Right lobe of liver (tissue), 6 donors: ENCODE measurements around the gene TRAP1. TPM values are rescaled to one million over a fixed set of nuclear protein-coding genes. Genes with fewer than 3 reads are reported as not detected.

ENCODE experiments used
- ATAC-seq, 4 donors: fragments of 200-7000 bp; cut with Tn5 transposase; one replicate each; pipeline ENCODE4 v1.9.1; 2020; ENCODE audit warnings: mild to moderate bottlenecking in 4 of 4, moderate library complexity in 4 of 4
- DNase-seq, 3 donors: peaks; one replicate each; pipeline ENCODE4 v3.0.0-alpha.2; 2020
- H3K27ac ChIP-seq, 3 donors: fragments of 200-600 bp; one replicate each; pipeline ENCODE4 v1.8.0; 2022
- H3K27me3 ChIP-seq, 2 donors: fragments of 200-600 bp; one replicate each; pipeline ENCODE4 v1.8.0; 2022
- H3K36me3 ChIP-seq, 4 donors: fragments of 200-600 bp; sonication (generic) in 1 of 4; one replicate each; pipeline versions ENCODE4 v1.5.1 to v1.8.0; 2017 to 2022; ENCODE audit warnings: control low read depth in 1 of 4
- H3K4me1 ChIP-seq, 4 donors: fragments of 200-600 bp; sonication (generic) in 1 of 4; one replicate each; pipeline versions ENCODE4 v1.5.1 to v1.8.0; 2017 to 2022; ENCODE audit warnings: control low read depth in 1 of 4
- H3K4me3 ChIP-seq, 3 donors: fragments of 200-600 bp; one replicate each; pipeline ENCODE4 v1.8.0; 2022
- H3K9me3 ChIP-seq, 4 donors: fragments of 200-600 bp; sonication (generic) in 1 of 4; one replicate each; pipeline versions ENCODE4 v1.5.1 to v1.8.0; 2017 to 2022; ENCODE audit warnings: control low read depth in 1 of 4
- CTCF ChIP-seq, 4 donors: fragments of 200-600 bp in 3 of 4; fragments of 450-650 bp in 1 of 4; IDR thresholded peaks; one replicate each; pipeline versions ENCODE4 v1.5.1 to v1.8.0; 2016 to 2022; ENCODE audit warnings: antibody characterized with exemption in 4 of 4, mild to moderate bottlenecking in 2 of 4
- POLR2A ChIP-seq: fragments of 450-650 bp; IDR thresholded peaks from one replicate; pipeline ENCODE4 v1.6.1; 2017; ENCODE audit warnings: antibody characterized with exemption, mild to moderate bottlenecking
- WGBS: methylation state at CpG from one replicate; pipeline ENCODE4 v1.1.6; 2018; ENCODE audit warnings: low coverage, low lambda C conversion rate; ENCODE audit not compliant: insufficient coverage; ENCODE audit errors: missing lambda C conversion rate; 5-methylcytosine and 5-hydroxymethylcytosine counted together
- intact Hi-C, 2 donors: fragments of 100-400 bp; cut with DNase I; formaldehyde crosslinking; loops; one replicate each; pipeline versions ENCODE4 v1.11.2 to v1.14.1; 2022
- total RNA-seq, 6 experiments: library from RNA; depleted of rRNA in 2 of 6; stranded (reverse); fragments of >200 nt in 2 of 6; fragmentation: NEBNext Ultra II Directional in 3 of 6; extraction: Animal tissue kit (Norgen Biotek cat#: 25700) in 3 of 6; gene quantifications; one replicate each; pipeline versions ENCODE4 v1.1.0 to v1.2.4, GENCODE V29; 2016 to 2023
- donor health status: DM: no; HTN: yes; CAD: no.
- donor health status: DM: no; HTN: no; CAD: no.
- donor health status: DM: no; HTN: no; CAD: no.
- donor health status: DM: no; HTN: yes; CAD: no.
- donor health status: DM: no; HTN: yes; CAD: no.

Gene TRAP1
- total RNA-seq, 6 experiments from 2014 or later, result 93.4 to 169 (median 123) TPM

GRCh38 chr16:3751878-3752277 is 34.6 kb upstream of the TRAP1 start:
- no peak for TF ChIP-seq POLR2A
- no peak for TF ChIP-seq CTCF (IDR thresholded peaks at IDR 0.05)
- Histone ChIP-seq H3K27me3 (no peaks in the 10 kb centered on the region), H3K4me3 (no peak overlapping the region), H3K9me3 (no peaks in the 10 kb centered on the region), H3K36me3 (peaks cover 0 to 41% (median 14%) of the 10 kb centered on the region in 4 donors), H3K27ac (no peak overlapping the region), H3K4me1 (peaks cover 0 to 17% (median 5%) of the 10 kb centered on the region in 4 donors)
- WGBS, result 91% methylated on average over 6 of the region's 8 CpGs
- intact Hi-C loops, result no loop called here
- DNase-seq (no peak), ATAC-seq (no peak)

DNA sequence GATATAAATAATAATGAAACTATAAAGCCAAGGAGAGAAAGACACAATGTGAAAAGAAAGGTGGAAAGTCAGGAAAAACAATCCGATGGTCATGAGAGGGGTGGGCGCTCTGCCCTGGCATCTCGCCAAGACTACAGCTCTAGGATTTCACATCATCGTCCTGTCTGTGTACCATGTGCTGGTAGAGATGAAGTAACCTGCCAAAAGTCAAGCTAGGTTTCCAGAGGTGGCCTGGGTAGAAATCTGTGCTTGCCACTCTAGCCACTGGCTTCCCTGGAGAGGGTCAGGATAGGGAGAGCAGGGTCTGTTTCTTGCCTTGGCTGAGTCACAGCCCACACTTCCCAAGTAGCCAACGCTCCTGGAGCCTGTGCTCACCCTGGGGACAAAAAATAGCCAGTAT is 31.0 kb upstream of the TRAP1 start:
- Histone ChIP-seq H3K36me3 (peaks cover 5 to 67% (median 20%) of the 10 kb centered on the region in 4 donors), H3K4me3 (no peak overlapping the region), H3K9me3 (no peaks in the 10 kb centered on the region), H3K4me1 (peaks cover 0 to 4% (median 0%) of the 10 kb centered on the region in 4 donors), H3K27ac (no peak overlapping the region), H3K27me3 (no peaks in the 10 kb centered on the region)
- TF ChIP-seq CTCF (IDR thresholded peaks at IDR 0.05), result no peak
- TF ChIP-seq POLR2A, result no peak
- DNase-seq (no peak), ATAC-seq (peak in 1 of 4 donors; percentile 21)
- 81% methylated on average over 4 of the region's 5 CpGs for WGBS
- intact Hi-C loops, result no loop called here

- no peak overlapping the region for H3K4me3 ChIP-seq
- no peak for TF ChIP-seq POLR2A
- TF ChIP-seq CTCF (IDR thresholded peaks at IDR 0.05), result no peak
- H3K4me1 ChIP-seq, result peaks cover 0 to 10% (median 0%) of the 10 kb centered on the region in 4 donors
- H3K27ac ChIP-seq, result no peak overlapping the region
- ATAC-seq (no peak), DNase-seq (no peak)
- no peaks in the 10 kb centered on the region for H3K9me3 ChIP-seq
- intact Hi-C loops, result no loop called here
- WGBS, result 79% methylated on average over 8 of the region's 13 CpGs
- no peaks in the 10 kb centered on the region for H3K27me3 ChIP-seq
- peaks cover 6 to 82% (median 24%) of the 10 kb centered on the region in 4 donors for H3K36me3 ChIP-seq
These were observed 28.5 kb upstream of the TRAP1 start for GRCh38 chr16:3745751-3746355.

GRCh38 chr16:3744018-3744417 is 26.7 kb upstream of the TRAP1 start:
- TF ChIP-seq CTCF (IDR thresholded peaks at IDR 0.05), result no peak
- no peak for TF ChIP-seq POLR2A
- intact Hi-C loops, result no loop called here
- Histone ChIP-seq H3K4me1 (peaks cover 0 to 10% (median 0%) of the 10 kb centered on the region in 4 donors), H3K36me3 (peaks cover 6 to 92% (median 35%) of the 10 kb centered on the region in 4 donors), H3K4me3 (no peak overlapping the region), H3K27me3 (no peaks in the 10 kb centered on the region), H3K27ac (no peak overlapping the region), H3K9me3 (no peaks in the 10 kb centered on the region)
- DNase-seq (no peak), ATAC-seq (no peak)
- WGBS, result 79% methylated on average over 3 of the region's 7 CpGs
